PC-9 (cell line): ENCODE measurements around the gene GALNT14. TPM values are rescaled to one million over a fixed set of nuclear protein-coding genes. Genes with fewer than 3 reads are reported as not detected.

Experiments used
- BruUV-seq: library from RNA; stranded (reverse); fragments of 400-500 nt; replicated peaks from 2 replicates; lab custom pipeline; 2021; lab: Mats Ljungman, UMichigan
- CTCF ChIA-PET: fragments of 300-600 bp; sonication (Branson Sonifier 250); formaldehyde crosslinking; loops from one replicate; lab custom pipeline; 2022; ENCODE audit warnings: antibody characterized with exemption; lab: Charles Lee
- POLR2A ChIA-PET: fragments of 300-600 bp; sonication (Branson Sonifier 250); formaldehyde crosslinking; loops from one replicate; lab custom pipeline; 2022; ENCODE audit warnings: antibody characterized with exemption; ENCODE audit not compliant: unreplicated experiment; lab: Charles Lee
- DNase-seq, 2 experiments: peaks; one replicate each; pipeline versions ENCODE4 v3.0.0 to v3.0.0-alpha.2; 2015 to 2022; ENCODE audit warnings: mixed read lengths in 1 of 2
- H2AFZ ChIP-seq: fragments of 200-600 bp; sonication (generic); 2 replicates; pipeline ENCODE4 v1.8.1; 2017; ENCODE audit warnings: antibody characterized with exemption
- H3F3A ChIP-seq: fragments of 200-600 bp; sonication (generic); 2 replicates; pipeline ENCODE4 v1.8.1; 2017; ENCODE audit warnings: antibody characterized with exemption, mild to moderate bottlenecking, low read depth; ENCODE audit not compliant: insufficient read depth
- H3K27ac ChIP-seq: fragments of 200-600 bp; sonication (generic); 2 replicates; pipeline ENCODE4 v1.6.1; 2016; ENCODE audit warnings: mixed run types
- H3K27me3 ChIP-seq: fragments of 200-600 bp; sonication (generic); 2 replicates; pipeline ENCODE4 v1.6.1; 2016; ENCODE audit warnings: low read depth, mixed run types; ENCODE audit not compliant: insufficient read depth
- H3K36me3 ChIP-seq: fragments of 200-600 bp; sonication (generic); 2 replicates; pipeline ENCODE4 v1.6.1; 2016; ENCODE audit warnings: low read depth, mixed run types
- H3K4me1 ChIP-seq: fragments of 200-600 bp; sonication (generic); replicated peaks from 2 replicates; pipeline ENCODE4 v1.6.1; 2016; ENCODE audit warnings: mixed run types; ENCODE audit not compliant: insufficient read depth
- H3K4me2 ChIP-seq: fragments of 200-600 bp; sonication (generic); 2 replicates; pipeline ENCODE4 v1.6.1; 2017; ENCODE audit warnings: mixed run types
- H3K4me3 ChIP-seq: fragments of 200-600 bp; sonication (generic); 2 replicates; pipeline ENCODE4 v1.6.1; 2016; ENCODE audit warnings: mixed run types
- H3K79me2 ChIP-seq: fragments of 200-600 bp; sonication (generic); 2 replicates; pipeline ENCODE4 v1.6.1; 2017; ENCODE audit warnings: low read depth, mixed run types
- H3K9me2 ChIP-seq: fragments of 200-600 bp; sonication (generic); 2 replicates; pipeline ENCODE4 v1.8.1; 2017; ENCODE audit warnings: mild to moderate bottlenecking; ENCODE audit not compliant: insufficient read depth
- H3K9me3 ChIP-seq: fragments of 200-600 bp; sonication (generic); 2 replicates; pipeline ENCODE4 v1.8.1; 2016; ENCODE audit warnings: low read depth; ENCODE audit not compliant: insufficient read depth
- H4K20me1 ChIP-seq: fragments of 200-600 bp; sonication (generic); 2 replicates; pipeline ENCODE4 v1.8.1; 2017; ENCODE audit not compliant: insufficient read depth
- CTCF ChIP-seq: fragments of 200-600 bp; sonication (generic); conservative IDR thresholded peaks from 2 replicates; pipeline ENCODE4 v1.6.1; 2017; ENCODE audit warnings: mixed run types, antibody characterized with exemption, mild to moderate bottlenecking, moderate library complexity
- EZH2 ChIP-seq: fragments of 200-600 bp; sonication (generic); IDR thresholded peaks from 2 replicates; pipeline ENCODE4 v1.8.0; 2017; ENCODE audit warnings: antibody characterized with exemption, low read depth
- intact Hi-C: fragments of 100-400 bp; cut with micrococcal nuclease; formaldehyde crosslinking; loops from one replicate; pipeline ENCODE4 v1.10.0; 2022; ENCODE audit not compliant: unreplicated experiment
- total RNA-seq: library from RNA; stranded (reverse); gene quantifications from 2 replicates; pipeline ENCODE4 v1.2.3, GENCODE V29; 2021

The GALNT14 gene
- total RNA-seq, 1 experiment from 2014 or later, result 3.1 TPM

- Histone ChIP-seq H4K20me1 (no peaks in the 10 kb centered on the region), H3K4me2 (no peak overlapping the region), H3F3A (no peaks in the 10 kb centered on the region), H3K9me2 (no peaks in the 10 kb centered on the region), H3K79me2 (no peaks in the 10 kb centered on the region), H3K36me3 (no peaks in the 10 kb centered on the region), H2AFZ (no peak overlapping the region), H3K27ac (no peak overlapping the region), H3K4me3 (no peak overlapping the region), H3K27me3 (no peaks in the 10 kb centered on the region), H3K9me3 (no peaks in the 10 kb centered on the region), H3K4me1 (no peaks in the 10 kb centered on the region)
- BruUV-seq, result no TSS peak
- peak; percentile 38 to 67 for DNase-seq
- POLR2A ChIA-PET, result no interaction called here
- CTCF ChIA-PET, result interaction anchor here (0.5 to 0.7 kb wide), 3 partner anchors 80 to 697 kb away, joined by 3 to 10 read pairs (median 4); no protein-coding TSS in a partner anchor
- TF ChIP-seq CTCF (peak; percentile 86), EZH2 (no peak)
- intact Hi-C loops, result loop anchor here (1.0 to 10.0 kb wide), 5 partner anchors 147 to 697 kb away; no protein-coding TSS in a partner anchor
These were observed 276.1 kb downstream of the GALNT14 start for GRCh38 chr2:30862054-30862651.

- DNase-seq, result no peak
- BruUV-seq, result no TSS peak
These were observed 277.5 kb downstream of the GALNT14 start for GRCh38 chr2:30860726-30861125.

More at GRCh38 chr2:30860726-30861125, 277.5 kb downstream of the GALNT14 start:
- H2AFZ ChIP-seq, result no peak overlapping the region
- intact Hi-C loops, result loop anchor here (10.0 kb wide), 2 partner anchors 574 to 696 kb away; no protein-coding TSS in a partner anchor
- no peaks in the 10 kb centered on the region for H3K4me1 ChIP-seq
- no peak overlapping the region for H3K27ac ChIP-seq
- no peaks in the 10 kb centered on the region for H4K20me1 ChIP-seq
- no peak overlapping the region for H3K4me2 ChIP-seq
- H3F3A ChIP-seq, result no peaks in the 10 kb centered on the region
- H3K9me2 ChIP-seq, result no peaks in the 10 kb centered on the region
- TF ChIP-seq EZH2, result no peak
- no peak for TF ChIP-seq CTCF
- H3K4me3 ChIP-seq, result no peak overlapping the region
- POLR2A ChIA-PET, result no interaction called here
- H3K9me3 ChIP-seq, result no peaks in the 10 kb centered on the region
- no peaks in the 10 kb centered on the region for H3K27me3 ChIP-seq
- CTCF ChIA-PET, result interaction anchor here (1.4 kb wide), 1 partner anchor 149 kb away, joined by 4 read pairs; no protein-coding TSS in a partner anchor
- H3K79me2 ChIP-seq, result no peaks in the 10 kb centered on the region
- H3K36me3 ChIP-seq, result no peaks in the 10 kb centered on the region

Other genes starting within 250 kb of the GALNT14 start
- 0.35 TPM in 2 replicates for gene CAPN14, start 79.1 kb upstream of the GALNT14 start, total RNA-seq
- 1.8 and 1.9 TPM in 2 replicates for gene EHD3, start 95.7 kb upstream of the GALNT14 start, total RNA-seq